ENCODE results near the gene HPD.
A peak's percentile ranks its signal among the peaks of the same experiment; 100 is the strongest.

The HPD gene

GRCh38 chr12:121814429-121815119 is 44.1 kb downstream of the HPD start:
- Histone ChIP-seq H3K9ac (ENCODE audit: low read depth, low read length) (no peak overlapping the region), H3K4me3 (ENCODE audit: low read length) (no peak overlapping the region), H3K27ac (ENCODE audit: low read length) (no peak overlapping the region), H3K9me3 (ENCODE audit: insufficient read depth, low read depth, low read length) (no peaks in the 10 kb centered on the region), H3K27me3 (ENCODE audit: insufficient read depth, low read length) (no peaks in the 10 kb centered on the region), H3K4me1 (ENCODE audit: insufficient read depth, low read length) (peaks cover 11% of the 10 kb centered on the region), H3K36me3 (ENCODE audit: insufficient read depth, low read depth, low read length) (peaks cover 64% of the 10 kb centered on the region)

GRCh38 chr12:121813951-121814350 is 44.7 kb downstream of the HPD start:
- Histone ChIP-seq H3K36me3 (ENCODE audit: insufficient read depth, low read depth, low read length) (peaks cover 64% of the 10 kb centered on the region), H3K4me3 (ENCODE audit: low read length) (no peak overlapping the region), H3K9me3 (ENCODE audit: insufficient read depth, low read depth, low read length) (no peaks in the 10 kb centered on the region), H3K27ac (ENCODE audit: low read length) (no peak overlapping the region), H3K9ac (ENCODE audit: low read depth, low read length) (no peak overlapping the region), H3K4me1 (ENCODE audit: insufficient read depth, low read length) (peaks cover 11% of the 10 kb centered on the region), H3K27me3 (ENCODE audit: insufficient read depth, low read length) (no peaks in the 10 kb centered on the region)

DNA sequence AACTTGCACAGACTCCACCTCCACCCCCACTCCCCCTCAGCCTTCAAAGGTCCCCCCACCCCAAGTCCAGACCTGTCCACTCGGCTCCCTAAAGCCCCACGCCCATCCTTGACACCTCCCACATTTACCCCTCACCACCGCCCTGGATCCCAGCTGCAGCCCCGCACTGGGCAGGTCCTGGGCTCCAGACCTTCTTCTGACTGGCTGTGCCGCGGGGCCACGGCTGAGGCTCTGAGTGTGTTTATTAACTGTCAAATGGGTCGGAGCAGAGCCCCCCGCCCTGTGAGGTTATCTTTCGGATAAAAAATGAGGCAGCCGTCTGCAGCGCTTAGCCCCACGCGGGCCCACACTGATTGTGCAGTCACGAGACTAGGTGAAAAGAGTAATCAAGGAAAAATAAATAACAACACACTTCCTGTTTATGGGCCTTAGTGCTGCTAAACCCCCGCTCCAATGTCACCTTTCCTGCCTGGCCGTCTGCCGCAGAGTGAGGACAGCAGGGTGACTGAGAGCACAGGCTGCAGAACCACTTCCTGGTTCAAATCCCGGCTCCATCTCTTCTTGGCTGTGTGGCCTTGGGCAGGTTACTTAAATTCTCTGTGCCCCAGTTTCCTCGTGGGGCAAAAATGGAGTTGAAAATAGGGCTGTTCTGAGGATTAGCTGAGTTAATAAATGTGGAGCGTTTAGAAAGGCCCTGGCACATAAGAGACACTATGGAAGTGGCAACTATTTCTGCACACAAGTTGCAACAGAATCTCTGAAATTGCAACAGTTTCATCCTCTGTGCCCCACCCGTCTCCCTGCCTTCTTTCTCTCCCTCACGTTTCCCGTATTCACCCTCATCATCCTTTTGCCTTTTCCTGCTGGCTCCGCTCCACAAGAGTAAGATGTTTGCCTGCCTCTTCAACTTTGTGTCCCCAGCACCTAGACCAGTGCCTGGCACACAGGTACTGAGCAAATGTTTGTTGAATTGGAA is 45.5 kb downstream of the HPD start:
- peaks cover 71% of the 10 kb centered on the region for H3K36me3 ChIP-seq (ENCODE audit: insufficient read depth, low read depth, low read length)
- peak overlapping the region; percentile 98; the same call in 1 of the 2 replicates for H3K4me3 ChIP-seq (ENCODE audit: low read length)
- H3K4me1 ChIP-seq (ENCODE audit: insufficient read depth, low read length): peaks cover 11% of the 10 kb centered on the region
- no peaks in the 10 kb centered on the region for H3K27me3 ChIP-seq (ENCODE audit: insufficient read depth, low read length)
- H3K9me3 ChIP-seq (ENCODE audit: insufficient read depth, low read depth, low read length): no peaks in the 10 kb centered on the region
- H3K27ac ChIP-seq (ENCODE audit: low read length): no peak overlapping the region
- H3K9ac ChIP-seq (ENCODE audit: low read depth, low read length): peak overlapping the region; percentile 92; the same call in 1 of the 2 replicates

DNA sequence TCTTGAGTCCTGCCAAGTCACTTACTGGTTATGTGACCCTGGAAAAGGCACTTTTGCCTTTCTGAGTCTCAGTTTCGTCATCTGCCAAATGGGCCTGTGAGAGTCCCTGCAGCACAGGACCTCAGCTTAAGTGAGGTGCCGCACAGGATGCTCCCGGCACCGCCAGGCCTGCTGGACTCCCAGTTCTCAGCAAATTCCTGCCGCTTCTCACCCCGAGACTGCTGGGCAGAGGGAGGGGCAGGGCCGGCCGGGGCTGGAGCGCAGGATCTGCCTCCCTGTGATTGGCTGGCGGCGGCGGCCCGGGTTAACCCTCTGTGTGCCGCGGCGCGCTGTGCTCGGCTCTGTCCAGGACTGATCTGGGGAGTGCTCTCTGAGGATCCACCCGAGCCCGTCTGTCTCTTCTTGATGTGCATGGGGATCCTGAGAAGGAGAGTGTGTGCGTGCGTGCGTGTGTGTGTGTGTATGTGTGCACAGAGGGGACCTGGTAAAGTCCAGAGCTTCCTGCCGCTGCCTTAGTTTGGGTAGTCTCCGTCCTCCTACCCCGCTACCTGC is 46.3 kb downstream of the HPD start:
- peak overlapping the region; percentile 92; the same call in 1 of the 2 replicates for H3K9ac ChIP-seq (ENCODE audit: low read depth, low read length)
- H3K4me1 ChIP-seq (ENCODE audit: insufficient read depth, low read length): peaks cover 11% of the 10 kb centered on the region
- peak overlapping the region; percentile 83 for H3K27ac ChIP-seq (ENCODE audit: low read length)
- H3K4me3 ChIP-seq (ENCODE audit: low read length): peak overlapping the region; percentile 98
- H3K9me3 ChIP-seq (ENCODE audit: insufficient read depth, low read depth, low read length): no peaks in the 10 kb centered on the region
- peaks cover 66% of the 10 kb centered on the region for H3K36me3 ChIP-seq (ENCODE audit: insufficient read depth, low read depth, low read length)
- H3K27me3 ChIP-seq (ENCODE audit: insufficient read depth, low read length): no peaks in the 10 kb centered on the region

- Histone ChIP-seq H3K4me3 (ENCODE audit: low read length) (peak overlapping the region; percentile 98), H3K36me3 (ENCODE audit: insufficient read depth, low read depth, low read length) (peaks cover 59% of the 10 kb centered on the region)
These were observed 47.0 kb downstream of the HPD start for GRCh38 chr12:121811434-121812319.

GRCh38 chr12:121810833-121811433 is 47.7 kb downstream of the HPD start:
- Histone ChIP-seq H3K9ac (ENCODE audit: low read depth, low read length) (peak overlapping the region; percentile 92; the same call in 1 of the 2 replicates), H3K36me3 (ENCODE audit: insufficient read depth, low read depth, low read length) (peaks cover 51% of the 10 kb centered on the region), H3K4me3 (ENCODE audit: low read length) (peak overlapping the region; percentile 98), H3K9me3 (ENCODE audit: insufficient read depth, low read depth, low read length) (no peaks in the 10 kb centered on the region), H3K27me3 (ENCODE audit: insufficient read depth, low read length) (no peaks in the 10 kb centered on the region), H3K4me1 (ENCODE audit: insufficient read depth, low read length) (peaks cover 16% of the 10 kb centered on the region), H3K27ac (ENCODE audit: low read length) (no peak overlapping the region)

More at GRCh38 chr12:121811434-121812319, 47.0 kb downstream of the HPD start:
- Histone ChIP-seq H3K27me3 (ENCODE audit: insufficient read depth, low read length) (no peaks in the 10 kb centered on the region), H3K9me3 (ENCODE audit: insufficient read depth, low read depth, low read length) (no peaks in the 10 kb centered on the region), H3K4me1 (ENCODE audit: insufficient read depth, low read length) (peaks cover 11% of the 10 kb centered on the region), H3K27ac (ENCODE audit: low read length) (peak overlapping the region; percentile 86), H3K9ac (ENCODE audit: low read depth, low read length) (peak overlapping the region; percentile 92)

- H3K4me1 ChIP-seq (ENCODE audit: insufficient read depth, low read length): peaks cover 19% of the 10 kb centered on the region
- H3K9me3 ChIP-seq (ENCODE audit: insufficient read depth, low read depth, low read length): no peaks in the 10 kb centered on the region
- peaks cover 45% of the 10 kb centered on the region for H3K36me3 ChIP-seq (ENCODE audit: insufficient read depth, low read depth, low read length)
- peak overlapping the region; percentile 92; the same call in 1 of the 2 replicates for H3K9ac ChIP-seq (ENCODE audit: low read depth, low read length)
- no peak overlapping the region for H3K27ac ChIP-seq (ENCODE audit: low read length)
- H3K27me3 ChIP-seq (ENCODE audit: insufficient read depth, low read length): no peaks in the 10 kb centered on the region
- no peak overlapping the region for H3K4me3 ChIP-seq (ENCODE audit: low read length)
These were observed 48.3 kb downstream of the HPD start for GRCh38 chr12:121810234-121810817.

- Histone ChIP-seq H3K36me3 (ENCODE audit: insufficient read depth, low read depth, low read length) (peaks cover 41% of the 10 kb centered on the region), H3K27ac (ENCODE audit: low read length) (no peak overlapping the region)
These were observed 48.9 kb downstream of the HPD start for GRCh38 chr12:121809712-121810116.

GRCh38 chr12:121808623-121809022 is 50.0 kb downstream of the HPD start:
- H3K9me3 ChIP-seq (ENCODE audit: insufficient read depth, low read depth, low read length): no peaks in the 10 kb centered on the region
- H3K27ac ChIP-seq (ENCODE audit: low read length): no peak overlapping the region
- H3K4me3 ChIP-seq (ENCODE audit: low read length): no peak overlapping the region
- H3K36me3 ChIP-seq (ENCODE audit: insufficient read depth, low read depth, low read length): peaks cover 41% of the 10 kb centered on the region
- H3K9ac ChIP-seq (ENCODE audit: low read depth, low read length): no peak overlapping the region
- peaks cover 19% of the 10 kb centered on the region for H3K4me1 ChIP-seq (ENCODE audit: insufficient read depth, low read length)
- no peaks in the 10 kb centered on the region for H3K27me3 ChIP-seq (ENCODE audit: insufficient read depth, low read length)

More at GRCh38 chr12:121809712-121810116, 48.9 kb downstream of the HPD start:
- Histone ChIP-seq H3K9me3 (ENCODE audit: insufficient read depth, low read depth, low read length) (no peaks in the 10 kb centered on the region), H3K4me3 (ENCODE audit: low read length) (no peak overlapping the region), H3K27me3 (ENCODE audit: insufficient read depth, low read length) (no peaks in the 10 kb centered on the region), H3K4me1 (ENCODE audit: insufficient read depth, low read length) (peaks cover 19% of the 10 kb centered on the region), H3K9ac (ENCODE audit: low read depth, low read length) (no peak overlapping the region)

GRCh38 chr12:121807642-121808347 is 50.9 kb downstream of the HPD start:
- Histone ChIP-seq H3K27me3 (ENCODE audit: insufficient read depth, low read length) (no peaks in the 10 kb centered on the region), H3K27ac (ENCODE audit: low read length) (no peak overlapping the region), H3K36me3 (ENCODE audit: insufficient read depth, low read depth, low read length) (peaks cover 33% of the 10 kb centered on the region), H3K9me3 (ENCODE audit: insufficient read depth, low read depth, low read length) (no peaks in the 10 kb centered on the region), H3K4me1 (ENCODE audit: insufficient read depth, low read length) (peaks cover 19% of the 10 kb centered on the region), H3K9ac (ENCODE audit: low read depth, low read length) (no peak overlapping the region), H3K4me3 (ENCODE audit: low read length) (no peak overlapping the region)
